Fibroblast of skin of left biceps (primary cell): ENCODE data around the gene MRM2.

Experiments used
- DNase-seq, 2 experiments: peaks; one replicate each; pipeline ENCODE4 v3.0.0-alpha.2; 2013; ENCODE audit warnings: low read depth in 2 of 2

The MRM2 gene

DNA sequence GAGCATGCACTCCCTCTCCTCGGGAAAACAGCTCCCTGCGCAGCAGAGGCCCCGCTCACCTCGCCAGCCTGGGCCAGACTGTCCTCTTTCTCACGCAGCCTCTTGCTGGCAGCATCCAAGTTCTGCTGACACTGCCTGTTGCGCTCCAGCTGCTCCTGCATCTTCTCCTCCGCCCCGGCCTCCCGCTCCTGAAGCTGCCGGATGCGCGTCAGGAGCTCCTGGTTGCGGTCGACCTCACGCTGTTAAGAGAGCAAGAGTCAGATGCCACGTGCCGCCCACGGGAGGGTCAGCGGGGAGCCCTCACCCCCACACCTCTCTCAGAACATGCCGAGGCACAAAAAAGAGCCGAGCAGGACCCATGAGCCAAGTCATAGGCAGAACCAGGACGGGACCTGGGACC lies 19.5 kb downstream of the MRM2 start:
- no peak for DNase-seq

DNA sequence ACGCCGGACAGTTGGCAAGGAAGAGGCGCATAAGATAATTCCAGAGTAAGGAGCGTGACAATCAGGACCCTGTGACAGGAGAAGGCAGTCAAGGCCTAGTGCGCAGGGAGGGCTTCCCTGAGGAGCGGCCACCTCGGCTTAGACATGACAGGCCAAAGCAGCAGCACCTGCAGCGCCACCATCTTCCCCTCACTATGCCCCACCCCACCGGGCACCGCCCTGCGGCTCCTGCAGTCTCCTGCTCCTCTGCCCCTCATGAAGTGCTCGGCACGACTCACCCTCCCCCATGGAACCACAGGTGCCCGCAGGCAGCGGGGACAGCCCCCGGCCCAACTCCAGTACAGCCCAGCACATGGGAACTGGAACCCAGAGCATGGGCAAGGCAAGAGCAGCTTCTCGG lies 21.1 kb downstream of the MRM2 start:
- no peak for DNase-seq

DNA sequence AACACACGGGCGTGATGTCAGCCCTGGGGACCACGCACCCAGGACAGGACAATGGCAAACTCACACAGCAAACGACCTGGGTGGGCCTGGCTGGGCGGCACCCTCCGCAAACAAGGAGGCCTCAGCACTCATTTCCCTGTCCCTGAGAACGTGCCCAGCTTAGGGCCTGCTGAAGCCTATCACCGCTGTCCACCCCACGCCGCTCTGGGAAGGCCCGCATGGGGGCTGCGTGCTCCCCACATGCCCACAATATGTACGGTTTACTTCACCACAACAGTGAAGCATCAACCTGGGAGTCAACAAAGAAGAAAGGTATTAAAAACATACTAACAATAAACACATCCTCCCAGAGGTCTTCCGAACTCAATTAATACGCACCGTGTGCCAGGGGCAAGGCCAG lies 21.5 kb downstream of the MRM2 start:
- DNase-seq, result no peak

DNA sequence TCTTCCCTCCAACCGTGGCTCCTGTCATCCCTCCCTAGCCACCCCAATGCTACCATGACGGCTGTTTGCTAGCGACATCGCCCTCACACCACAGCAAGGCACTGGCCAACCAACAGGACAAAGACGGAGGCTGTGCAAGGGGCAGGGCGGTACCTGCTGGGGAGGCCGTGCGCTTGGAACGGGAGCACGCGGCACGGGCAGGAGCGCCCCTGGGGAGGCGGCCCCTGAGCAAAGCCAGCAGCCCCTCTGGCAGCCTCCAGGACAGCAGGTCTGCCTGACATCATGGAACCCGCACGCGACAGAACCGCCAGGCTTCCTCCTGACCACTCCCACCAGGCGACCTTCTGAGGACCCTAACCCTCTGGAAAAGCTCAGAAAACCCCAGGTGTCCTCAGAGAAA lies 22.0 kb downstream of the MRM2 start:
- no peak for DNase-seq

DNA sequence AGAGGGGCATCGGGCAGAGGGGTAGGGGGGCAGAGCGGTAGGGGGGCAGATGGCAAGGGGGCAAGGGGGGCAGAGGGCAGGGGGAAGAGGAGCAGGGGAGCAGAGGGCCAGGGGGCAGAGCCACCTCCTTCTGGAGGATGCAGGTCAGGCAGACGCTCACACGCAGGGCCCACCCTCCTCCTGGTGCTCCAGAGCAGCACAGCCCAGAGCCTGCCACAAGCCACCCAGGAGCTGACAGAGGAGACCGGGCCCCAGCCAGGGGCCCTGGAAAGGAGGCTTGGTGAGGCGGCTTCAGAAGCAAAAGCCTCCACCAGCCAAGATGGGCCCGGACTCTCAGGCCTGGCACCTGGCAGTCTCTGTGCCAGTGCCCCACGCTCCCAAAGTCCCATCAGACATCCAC lies 22.4 kb downstream of the MRM2 start:
- no peak for DNase-seq

DNA sequence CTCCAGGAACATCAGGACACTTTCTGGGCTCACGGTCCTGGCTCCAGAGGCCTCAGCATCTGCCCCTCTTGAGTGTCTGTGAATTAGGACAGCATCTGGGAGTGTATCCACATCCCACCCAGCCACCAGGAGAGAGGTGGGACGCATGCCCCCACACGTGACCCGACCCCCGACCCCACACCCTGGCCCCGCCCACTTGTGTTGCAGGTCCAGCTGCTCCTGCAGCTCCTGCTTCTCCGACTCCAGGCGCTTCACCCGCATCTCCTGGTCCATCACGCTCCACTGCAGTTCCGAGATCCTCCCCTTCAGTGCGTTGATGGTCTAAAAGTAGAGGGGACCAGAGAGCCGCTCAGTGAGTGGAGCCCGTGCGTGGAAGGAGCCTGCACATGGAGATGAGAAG lies 22.9 kb downstream of the MRM2 start:
- DNase-seq, result no peak

DNA sequence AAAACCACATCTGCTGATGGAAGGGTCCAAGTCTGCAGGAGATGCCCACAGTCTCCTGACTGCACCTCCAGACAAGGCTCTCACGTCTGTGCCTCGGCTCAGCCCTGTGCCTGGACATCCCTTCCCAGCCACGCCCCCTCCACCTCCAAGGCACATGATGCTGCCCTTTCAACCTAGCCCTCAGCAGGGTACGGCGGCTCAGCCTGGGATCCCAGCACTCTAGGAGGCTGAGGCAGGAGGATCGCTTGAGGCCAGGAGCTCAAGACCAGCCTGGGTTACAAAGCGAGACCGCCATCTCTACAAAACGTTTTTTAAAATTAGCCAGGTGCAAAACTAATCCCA lies 23.6 kb downstream of the MRM2 start:
- no peak for DNase-seq

DNA sequence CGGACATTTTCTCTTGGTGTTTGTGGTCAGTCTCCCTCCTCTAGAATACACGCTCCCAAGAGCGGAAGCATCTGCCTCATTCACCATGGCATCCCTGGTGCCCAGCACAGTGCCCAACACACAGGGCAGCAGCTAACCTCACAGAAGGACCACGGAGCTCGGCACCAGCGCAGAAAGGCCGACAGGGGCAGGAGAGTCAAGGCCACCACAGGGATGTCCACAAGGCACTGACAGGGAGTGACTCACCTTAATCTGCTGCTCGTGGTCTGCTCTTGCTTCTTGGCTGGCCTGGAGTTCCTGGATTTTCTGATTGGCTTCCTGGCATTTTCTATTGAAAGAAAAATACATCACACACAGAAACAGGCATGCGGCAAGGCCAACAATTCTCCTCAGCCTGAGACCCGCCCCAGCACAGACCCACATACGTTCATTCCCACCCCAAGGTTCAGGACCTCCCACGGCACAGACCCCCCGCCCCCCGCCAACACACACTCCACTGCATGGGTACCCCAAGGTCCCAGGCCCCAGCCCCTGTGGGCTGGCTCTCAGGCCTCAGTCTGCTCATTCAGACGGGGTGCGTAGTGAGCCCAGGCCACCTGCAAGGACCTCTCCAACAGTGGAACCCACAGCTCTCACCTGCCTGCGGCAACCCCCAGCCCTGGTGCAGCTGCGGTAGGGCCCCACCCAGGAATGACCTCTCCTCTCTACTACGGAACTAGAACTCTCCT lies 24.1 kb downstream of the MRM2 start:
- DNase-seq, result no peak

DNA sequence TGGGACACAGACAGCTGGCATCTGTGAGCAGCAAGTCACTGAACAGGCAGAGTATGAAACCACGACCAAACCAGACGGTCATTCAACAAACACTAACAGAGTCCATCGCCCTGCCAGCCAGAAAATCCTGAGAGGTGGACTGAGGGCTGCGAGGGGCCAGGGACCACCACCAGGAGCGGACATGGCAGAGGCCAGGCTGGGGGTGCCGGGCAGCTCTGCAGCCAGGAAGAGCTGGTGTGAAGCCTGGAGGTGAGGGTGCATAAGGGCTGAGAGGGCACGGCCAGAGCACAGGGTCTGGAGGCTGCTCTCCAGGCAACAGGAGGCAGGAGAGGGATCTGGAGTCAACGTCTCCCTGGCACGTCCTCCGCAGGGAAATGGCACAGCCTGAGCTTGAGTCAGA lies 24.8 kb downstream of the MRM2 start:
- DNase-seq, result no peak

DNA sequence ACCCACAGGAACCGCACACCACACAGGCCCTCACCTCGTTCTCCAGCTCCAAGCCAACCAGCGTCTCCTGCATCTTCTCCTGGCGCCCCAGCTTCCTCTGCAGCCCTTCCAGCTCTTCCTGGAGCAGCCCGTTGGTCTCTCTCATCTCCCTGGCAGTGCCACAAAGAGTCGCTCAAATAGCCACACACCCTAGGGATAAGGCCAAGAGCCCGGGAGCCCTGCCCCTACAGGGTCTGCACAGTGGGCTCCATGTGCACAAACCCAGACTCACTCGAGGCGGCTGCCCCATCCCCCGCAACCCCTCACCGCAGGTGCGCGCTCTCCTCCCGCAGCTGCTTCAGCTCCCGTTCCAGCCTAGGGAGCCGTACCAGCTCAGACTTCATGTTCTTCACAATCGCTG lies 26.2 kb downstream of the MRM2 start:
- DNase-seq, result no peak

DNA sequence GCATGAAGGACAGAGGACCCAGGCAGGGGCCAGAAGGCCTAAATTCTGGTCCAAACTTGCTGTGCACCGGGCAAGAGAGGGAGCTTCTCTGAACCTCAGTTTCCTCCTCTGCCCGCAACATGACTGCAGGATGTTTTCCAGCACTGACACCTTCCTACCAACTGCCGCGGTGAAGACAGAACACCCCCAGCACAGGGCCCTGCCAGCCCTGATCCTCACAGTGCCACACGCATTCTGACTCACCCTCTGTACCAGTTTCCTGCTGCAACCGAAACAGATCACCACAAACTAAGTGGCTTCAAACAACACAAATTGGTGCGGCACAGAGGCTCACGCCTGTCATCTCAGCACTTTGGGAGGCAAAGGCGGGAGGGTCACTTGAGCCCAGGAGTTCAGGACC lies 27.4 kb downstream of the MRM2 start:
- DNase-seq, result no peak

DNA sequence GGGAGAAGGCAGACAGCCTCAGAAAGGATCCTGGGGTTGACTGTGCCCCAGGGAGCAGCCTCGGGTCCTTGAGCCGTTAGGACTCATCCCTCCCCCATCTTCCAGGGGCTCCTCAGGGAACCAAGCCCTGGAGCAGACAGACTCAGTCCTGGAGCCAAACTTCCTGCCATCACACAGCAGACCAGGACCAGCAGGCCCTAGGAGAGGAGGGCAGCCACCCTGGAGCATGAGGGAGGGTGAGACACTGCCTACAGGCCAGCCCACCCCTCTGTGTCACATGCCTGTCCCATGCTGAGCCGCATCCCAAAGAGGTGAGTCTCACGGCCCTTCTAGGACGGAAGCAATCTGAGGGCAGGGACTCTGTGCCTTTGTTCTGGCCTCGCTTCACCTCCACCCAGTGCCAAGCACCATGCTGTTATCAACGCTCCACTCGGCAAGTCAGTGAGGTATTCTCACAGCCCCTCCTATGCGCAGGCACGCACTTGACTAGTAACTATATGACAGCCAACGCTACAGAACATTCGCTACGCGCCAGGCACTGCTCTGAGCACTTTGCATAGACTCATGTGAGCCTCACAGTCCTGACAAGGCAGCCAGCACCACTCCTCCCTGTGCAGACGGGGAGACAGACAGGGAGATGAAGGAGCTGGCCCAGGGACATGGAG lies 28.3 kb downstream of the MRM2 start:
- DNase-seq, result no peak

DNA sequence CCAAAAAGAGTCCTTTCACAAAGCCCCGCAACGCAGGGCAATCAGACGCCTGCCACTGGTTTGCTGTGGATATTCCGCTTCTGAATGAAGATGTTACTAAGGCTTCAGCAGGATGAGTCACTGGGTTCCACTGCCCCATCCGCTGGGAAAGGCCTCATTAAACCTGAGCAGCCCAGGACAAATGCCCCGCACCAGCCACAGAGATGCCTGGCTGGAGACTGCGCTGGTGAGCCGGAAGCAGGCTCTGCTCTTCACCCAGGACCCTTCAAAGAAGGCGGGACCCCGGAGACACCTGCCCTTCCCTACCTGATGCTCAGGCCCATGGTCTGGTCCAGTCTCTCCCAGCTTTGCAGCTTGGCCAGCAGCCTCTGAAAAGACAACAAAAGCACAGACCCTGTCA lies 29.1 kb downstream of the MRM2 start:
- DNase-seq, result no peak

DNA sequence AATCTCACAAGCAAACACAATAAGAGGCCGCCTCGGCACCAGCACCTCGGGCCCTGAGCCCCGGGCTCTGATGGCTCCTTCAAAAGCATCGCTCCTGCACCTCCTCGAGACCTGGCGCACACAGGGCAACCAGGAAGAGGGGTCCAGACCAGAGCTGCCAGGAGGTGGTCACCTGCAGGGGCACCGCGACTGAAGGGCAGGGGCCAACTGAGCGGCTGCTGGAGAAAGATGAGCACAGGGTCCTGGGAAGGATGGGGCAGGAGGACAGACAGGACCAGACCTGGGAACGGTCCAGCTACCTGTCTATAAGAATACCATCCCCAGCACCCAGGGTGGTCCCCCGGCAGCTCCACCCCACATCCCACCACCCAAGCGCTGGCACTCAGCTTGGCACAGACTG lies 30.1 kb downstream of the MRM2 start:
- no peak for DNase-seq

DNA sequence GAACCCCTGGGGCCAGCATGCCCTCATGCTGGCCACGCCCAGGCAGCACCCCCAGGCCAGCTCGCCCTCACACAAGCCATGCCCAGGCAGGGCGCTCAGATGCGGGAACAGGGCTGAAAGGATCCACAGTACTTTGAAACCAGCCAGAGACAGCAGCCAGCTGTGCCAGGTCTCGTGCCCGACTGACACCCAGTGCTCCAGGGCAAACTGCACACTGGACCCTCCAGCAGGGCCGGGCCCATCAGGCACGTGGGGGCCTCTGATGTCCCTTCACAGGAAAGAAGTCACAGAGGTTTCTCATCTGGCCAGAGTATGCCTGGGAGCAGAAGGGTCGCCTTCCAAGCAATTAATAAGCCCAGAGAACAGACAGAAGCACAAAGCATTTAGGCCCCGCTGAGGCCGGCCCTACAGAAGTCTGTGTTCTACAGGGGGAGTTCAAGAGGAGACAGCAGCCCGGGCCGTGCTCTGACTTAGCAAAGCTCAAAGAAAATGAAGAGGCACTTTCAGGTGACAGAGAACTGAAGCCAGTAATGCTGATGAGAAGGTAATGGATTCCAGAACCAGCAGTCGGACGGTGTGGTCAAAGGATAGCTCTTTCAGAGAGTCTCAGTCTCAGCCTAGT lies 30.6 kb downstream of the MRM2 start:
- DNase-seq, result no peak

DNA sequence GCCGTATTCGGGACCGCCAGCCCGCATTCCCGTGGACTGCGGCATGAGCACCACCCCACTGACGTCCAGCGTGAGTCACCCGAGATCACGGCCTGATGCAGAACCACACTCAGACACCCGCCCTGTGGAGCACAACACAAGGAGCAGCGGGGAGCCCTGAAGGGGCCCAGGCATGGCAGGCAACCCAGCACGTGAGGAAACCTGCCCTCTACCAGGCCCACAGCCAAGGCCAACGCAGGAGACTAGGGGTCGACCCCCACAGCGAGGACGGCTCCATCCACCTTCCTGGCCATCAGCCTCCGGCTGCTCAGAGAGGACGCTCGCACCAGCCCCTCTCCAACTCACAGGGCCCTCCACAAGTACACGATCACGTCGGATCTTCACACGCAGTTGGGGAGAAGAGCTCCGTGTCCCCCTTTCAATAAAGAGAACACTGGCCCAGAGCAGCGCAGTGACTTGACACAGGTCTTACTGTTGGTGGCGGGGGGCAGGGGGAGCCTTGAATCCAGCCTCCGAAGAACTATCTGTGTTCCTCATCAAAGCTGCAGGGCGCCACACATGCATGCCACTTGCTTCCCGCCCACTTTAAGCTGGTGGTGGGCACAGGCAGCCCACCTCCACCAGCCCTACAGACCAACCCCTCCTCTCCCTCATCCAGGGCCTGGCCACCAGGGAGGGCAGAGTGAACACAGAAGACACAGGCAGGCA lies 31.3 kb downstream of the MRM2 start:
- DNase-seq, result no peak

DNA sequence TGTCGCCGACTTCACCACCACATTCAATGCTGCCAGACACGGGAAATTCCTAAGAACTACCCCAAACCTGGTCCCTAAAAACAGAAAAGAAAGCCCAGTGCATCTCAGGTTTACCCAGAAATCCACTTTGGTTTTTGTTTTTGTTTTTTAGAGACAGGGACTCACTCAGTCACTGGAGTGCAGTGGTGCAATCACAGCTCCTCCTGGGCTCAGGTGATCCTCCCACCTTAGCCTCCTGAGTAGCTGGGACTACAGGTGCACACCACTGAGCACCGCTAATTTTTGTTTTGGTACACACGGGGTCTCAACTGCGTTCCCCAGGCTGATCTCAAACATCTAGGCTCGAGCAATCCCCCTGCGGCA lies 32.1 kb downstream of the MRM2 start:
- DNase-seq, result no peak

DNA sequence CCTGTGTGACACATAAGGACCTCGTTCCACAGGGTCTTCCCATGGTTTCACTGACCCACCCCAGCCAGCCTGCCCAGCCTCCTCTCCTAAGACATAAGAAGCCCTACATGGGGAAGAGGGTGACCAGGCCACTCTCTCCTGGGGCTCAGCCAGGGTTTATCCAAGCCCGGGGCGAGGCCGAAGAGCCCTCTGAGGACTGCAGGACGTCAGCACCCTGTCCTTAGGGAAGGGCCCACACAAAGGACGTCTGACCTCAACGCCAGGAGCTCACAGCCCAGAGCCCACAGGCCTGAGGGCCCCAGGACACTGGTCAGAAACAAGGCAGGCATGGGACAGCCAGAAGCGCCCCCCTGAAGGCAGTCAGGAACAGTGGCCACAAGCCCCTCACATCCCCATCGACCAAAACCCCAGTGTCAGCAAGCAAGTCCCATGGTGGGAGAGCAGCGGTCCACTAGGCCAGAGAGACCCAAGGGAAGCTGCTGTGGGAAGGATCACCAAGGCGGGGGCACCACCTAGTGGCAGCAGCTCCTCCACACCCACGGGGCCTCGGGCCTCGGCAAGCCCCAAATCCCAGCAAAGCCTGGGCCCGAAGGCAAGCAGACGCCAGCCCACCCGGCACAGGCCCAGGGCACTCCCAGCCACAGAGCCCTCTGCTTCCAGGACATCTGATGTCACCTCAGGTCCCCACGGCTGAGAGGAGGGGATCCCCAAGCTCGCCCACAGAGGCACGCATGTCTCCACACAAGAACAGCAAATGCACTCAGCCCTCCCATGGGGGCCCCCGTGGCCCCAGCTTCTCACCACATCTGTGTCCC lies 32.7 kb downstream of the MRM2 start:
- DNase-seq, result peak; percentile 36 to 42

DNA sequence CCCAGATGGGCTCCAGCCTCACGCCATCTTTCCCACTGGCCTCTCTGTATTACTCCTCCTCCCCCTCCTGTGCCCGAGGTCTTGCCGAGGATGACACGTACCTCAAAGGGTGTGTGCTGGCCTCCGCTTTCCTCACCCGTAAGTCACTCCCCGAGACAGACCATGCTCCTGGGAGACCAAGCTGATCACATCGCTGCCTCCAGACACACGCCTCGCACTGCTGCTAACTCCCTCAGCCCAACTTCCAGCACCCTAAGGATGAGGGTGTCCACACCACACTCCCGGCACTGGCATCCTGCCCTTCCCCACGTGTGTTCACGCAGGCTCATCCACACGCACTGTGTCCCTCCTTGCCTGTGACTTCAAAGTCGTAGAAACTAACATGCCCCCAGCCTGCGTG lies 33.3 kb downstream of the MRM2 start:
- no peak for DNase-seq

DNA sequence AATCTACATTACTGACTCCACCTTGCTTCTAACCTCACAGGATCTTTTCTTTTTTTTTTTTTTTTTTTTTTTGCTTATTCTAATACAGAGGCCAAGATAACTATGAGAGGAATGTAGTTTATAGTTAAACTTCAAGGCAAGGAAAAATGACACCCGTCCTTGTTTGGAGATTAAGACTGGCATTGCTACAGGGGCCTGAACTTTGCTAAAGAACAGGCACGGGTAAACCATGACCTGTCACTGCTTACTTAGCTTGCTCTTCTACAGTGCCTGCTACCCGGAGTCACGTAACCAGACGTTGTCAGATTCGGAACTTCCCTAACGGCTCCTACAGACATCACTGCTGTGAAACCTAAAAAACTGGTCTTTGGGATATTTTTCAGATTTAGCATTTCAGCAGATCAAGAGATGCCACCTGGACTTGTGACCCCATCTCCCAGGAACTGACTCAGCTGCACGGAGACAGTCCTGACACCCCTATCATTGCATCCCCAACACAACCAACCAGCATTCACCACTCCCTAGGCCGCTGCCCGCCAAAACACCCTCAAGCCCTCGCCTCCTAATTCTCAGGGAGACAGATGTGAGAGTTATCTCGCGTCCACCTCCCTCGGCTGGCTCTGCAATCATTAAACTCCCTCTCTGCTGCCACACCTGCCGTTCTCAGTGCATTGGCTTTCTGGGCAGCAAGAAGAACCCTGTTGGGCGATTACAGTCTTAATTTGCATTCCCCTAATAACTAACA lies 36.8 kb downstream of the MRM2 start:
- DNase-seq, result no peak

DNA sequence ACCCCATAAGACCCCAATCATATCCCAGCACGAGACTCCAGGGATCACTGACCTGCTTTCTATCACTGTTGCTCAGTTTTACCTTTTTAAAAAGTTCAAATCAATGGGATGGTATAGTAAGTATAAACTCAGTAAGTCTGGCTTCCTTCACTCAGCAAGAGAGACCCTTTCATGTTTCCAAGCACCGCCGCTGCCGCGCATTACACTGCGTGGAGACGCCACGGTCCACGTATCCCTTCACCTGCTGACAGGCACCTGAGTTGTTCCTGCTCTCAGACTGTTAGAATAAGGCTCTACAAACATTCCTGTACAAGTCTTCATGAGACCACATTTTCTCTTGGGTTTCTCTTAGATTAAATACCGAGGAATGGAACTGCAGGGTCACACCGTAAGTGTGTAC lies 37.6 kb downstream of the MRM2 start:
- no peak for DNase-seq
